22Rv1 (cell line): ENCODE data around the gene ZNF787.

Experiments used
- ZFX ChIP-seq: fragments of 450-650 bp; IDR thresholded peaks from 2 replicates; pipeline ENCODE4 v1.6.1; 2017; ENCODE audit warnings: antibody characterized with exemption, borderline replicate concordance
- TF ChIP-seq, protein P1 (sequence below): fragments of 450-650 bp; IDR thresholded peaks from 2 replicates; pipeline ENCODE4 v1.5.1; 2017; ENCODE audit warnings: mild to moderate bottlenecking

DNA sequence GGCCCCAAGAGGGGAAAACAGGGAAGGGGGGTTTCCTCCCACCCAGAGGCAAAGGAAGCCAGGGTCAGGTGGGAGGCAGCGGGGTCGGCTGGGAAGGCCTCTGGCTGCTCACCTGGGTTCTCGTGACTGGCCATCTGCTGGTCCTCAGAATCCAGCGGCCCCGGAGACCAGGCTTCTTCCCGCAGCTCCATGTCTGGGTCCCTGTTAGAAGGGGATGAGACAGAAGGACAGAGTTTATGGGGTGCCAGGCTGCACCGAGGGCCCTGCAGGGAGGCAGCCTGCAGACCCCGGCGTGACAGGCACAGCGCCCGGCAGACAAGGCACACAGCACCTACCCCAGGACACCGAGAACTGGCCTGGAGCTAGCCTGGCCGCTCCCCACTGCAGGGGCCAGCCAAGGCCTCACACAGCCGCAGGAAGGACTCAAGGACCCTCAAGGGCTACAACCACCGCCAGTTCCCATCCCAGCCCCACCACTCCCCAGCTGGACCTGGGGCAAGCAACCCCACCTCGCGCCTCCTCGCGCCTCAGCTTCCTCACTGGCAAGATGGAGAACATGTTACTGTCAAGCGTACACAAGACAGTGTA is 18.0 kb downstream of the ZNF787 start:
- TF ChIP-seq, protein P1, sequence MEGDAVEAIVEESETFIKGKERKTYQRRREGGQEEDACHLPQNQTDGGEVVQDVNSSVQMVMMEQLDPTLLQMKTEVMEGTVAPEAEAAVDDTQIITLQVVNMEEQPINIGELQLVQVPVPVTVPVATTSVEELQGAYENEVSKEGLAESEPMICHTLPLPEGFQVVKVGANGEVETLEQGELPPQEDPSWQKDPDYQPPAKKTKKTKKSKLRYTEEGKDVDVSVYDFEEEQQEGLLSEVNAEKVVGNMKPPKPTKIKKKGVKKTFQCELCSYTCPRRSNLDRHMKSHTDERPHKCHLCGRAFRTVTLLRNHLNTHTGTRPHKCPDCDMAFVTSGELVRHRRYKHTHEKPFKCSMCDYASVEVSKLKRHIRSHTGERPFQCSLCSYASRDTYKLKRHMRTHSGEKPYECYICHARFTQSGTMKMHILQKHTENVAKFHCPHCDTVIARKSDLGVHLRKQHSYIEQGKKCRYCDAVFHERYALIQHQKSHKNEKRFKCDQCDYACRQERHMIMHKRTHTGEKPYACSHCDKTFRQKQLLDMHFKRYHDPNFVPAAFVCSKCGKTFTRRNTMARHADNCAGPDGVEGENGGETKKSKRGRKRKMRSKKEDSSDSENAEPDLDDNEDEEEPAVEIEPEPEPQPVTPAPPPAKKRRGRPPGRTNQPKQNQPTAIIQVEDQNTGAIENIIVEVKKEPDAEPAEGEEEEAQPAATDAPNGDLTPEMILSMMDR: no peak
- TF ChIP-seq ZFX: no peak
